Islet precursor cell (in vitro differentiated cells): ENCODE measurements around the gene ZNF12.
"Not testable (repeated sequence)": the region's sequence is repeated elsewhere in the genome, so short reads cannot be mapped to it uniquely, and the experiment has no call there.

Source experiments
- DNase-seq: peaks from one replicate; pipeline ENCODE4 v3.0.0-alpha.2; 2018

The ZNF12 gene

DNA sequence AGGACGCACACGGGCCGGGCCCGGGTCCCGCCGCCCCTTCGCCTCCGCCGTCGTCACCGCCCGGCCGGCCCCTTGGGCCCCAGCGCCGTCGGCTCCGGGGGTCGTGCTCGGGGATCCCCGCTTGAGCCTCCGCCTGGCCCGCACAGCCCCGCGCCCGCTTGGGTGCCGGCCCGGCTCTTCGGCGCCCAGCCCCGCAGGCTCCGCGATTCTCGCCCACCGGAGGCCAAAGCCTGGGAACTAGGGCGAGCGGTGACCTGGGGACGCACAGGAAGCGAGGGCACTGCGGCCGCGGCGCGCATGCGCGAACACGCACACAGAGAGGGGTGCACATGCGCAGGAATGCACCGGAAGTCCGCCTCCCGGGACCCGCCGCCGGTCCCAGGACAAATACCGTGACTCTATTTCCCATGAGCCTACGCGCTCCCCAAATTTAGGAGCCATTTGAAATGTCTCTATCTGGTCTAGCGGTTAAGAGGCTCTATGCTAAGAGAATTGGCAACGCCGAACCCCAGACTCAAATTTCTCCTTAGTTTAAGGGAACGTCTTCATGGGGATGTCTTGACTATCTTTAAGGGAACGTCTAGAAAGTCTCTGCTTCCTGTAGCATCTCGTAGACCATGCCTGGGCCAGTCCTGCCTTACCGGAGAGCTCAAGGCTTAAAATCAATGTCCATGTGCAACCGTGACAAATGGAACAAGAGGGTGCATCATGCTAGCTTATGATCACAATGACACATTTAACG, at the start of gene ZNF12:
TSS of gene ZNF12 (minus strand) at position 282 of the 742 bp plus-strand sequence. CDS start 1,774 bp downstream, outside the sequence.
- DNase-seq, result peak; percentile 97

DNA sequence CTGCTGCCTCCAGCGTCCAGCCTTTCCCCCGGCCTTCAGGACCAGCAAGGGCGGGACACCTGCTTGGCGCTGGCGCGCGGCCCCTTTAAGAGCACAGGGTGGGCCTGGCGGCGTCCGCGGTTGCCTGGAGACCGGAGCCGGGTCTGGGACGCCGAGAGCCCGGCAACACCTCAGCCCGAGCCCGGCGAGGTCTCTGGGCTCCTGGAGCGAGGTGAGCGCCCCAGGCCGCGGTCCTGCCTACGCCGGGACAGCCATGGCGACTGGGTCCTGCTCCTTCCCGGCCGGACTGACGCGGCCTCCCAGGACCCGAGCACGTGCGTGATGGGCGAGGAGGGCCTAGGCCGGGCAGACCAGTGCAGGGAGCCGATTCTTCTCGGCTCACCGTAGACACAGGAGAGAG, 47.2 kb upstream of the ZNF12 start, which contains the start of gene RSPH10B2:
TSS of gene RSPH10B2 (plus strand) at position 140 of the 400 bp plus-strand sequence. CDS start 3,575 bp downstream, outside the sequence.
- not testable (repeated sequence) for DNase-seq

DNA sequence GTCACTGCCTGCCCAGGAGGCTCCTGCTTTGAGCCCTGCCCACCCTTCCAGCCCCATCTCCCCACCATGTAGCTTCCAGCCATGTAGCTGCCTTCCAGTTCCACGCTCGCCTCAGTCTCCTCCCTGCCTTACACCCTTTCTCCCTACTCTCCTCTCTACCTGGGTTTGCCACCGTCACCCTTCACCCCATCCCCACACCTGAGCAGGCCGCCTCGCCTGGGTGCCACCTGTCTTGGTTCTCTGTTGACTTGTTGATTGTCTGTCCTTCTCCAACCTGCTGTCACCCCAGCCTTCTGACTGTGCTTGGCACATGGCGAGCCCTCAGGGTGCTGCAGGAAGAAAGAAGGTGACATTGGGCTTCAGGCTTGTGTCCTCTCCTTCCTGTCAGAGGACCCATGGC, 43.4 kb upstream of the ZNF12 start:
- DNase-seq, result not testable (repeated sequence)

GRCh38 chr7:6749335-6749734, 42.6 kb upstream of the ZNF12 start:
- DNase-seq, result not testable (repeated sequence)

DNA sequence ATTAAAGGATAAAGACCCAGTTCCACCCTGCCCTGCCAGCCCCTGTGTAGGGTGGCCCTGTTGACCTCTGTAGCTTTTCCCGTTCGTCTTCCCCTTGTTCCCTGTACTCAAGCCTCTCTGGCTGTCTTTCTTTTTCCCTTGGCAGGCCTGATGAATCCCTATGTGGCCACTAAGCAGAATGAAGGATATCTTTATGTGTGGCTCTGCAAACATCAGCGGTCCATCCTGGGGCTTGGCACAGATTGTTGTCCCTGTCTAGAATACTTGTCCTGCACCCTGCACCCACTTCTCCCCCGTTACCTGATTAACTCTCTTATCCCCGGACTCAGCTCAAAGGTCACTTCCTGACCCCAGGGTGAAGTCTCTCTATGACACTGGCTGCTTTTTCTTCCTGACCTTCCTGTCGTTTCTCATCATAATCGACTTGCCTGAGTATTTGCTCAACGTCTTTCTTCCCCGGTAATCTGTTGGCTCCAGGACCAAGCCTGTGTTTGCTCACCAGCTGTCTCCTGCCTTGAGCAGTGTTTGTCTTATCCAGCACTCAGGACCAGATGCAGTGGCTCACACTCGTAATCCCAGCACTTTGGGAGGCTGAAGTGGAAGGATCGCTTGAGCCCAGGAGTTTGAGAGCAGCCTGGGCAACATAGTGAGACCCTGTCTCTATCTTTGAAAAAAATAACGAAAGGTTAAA, 37.8 kb upstream of the ZNF12 start:
- not testable (repeated sequence) for DNase-seq

DNA sequence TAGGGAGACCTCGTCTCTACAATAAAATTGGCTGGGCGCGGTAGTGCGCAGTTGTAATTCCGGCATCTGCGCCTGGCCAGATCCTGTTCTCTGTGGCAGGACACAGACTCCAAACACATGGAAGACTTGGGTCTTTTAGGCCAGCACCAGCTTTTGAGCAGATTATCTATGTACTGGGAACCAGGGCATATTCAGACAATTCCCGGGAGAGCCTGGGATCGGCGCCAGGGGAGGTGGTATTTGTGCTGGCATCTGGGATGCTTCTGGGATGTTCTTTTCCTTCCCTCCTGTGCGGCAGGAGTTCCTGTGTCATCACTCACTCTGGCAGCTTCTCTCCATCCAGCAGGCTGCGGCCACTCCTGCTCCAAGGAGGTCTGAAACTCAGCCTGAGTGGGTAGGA, 31.7 kb upstream of the ZNF12 start:
- DNase-seq, result not testable (repeated sequence)

DNA sequence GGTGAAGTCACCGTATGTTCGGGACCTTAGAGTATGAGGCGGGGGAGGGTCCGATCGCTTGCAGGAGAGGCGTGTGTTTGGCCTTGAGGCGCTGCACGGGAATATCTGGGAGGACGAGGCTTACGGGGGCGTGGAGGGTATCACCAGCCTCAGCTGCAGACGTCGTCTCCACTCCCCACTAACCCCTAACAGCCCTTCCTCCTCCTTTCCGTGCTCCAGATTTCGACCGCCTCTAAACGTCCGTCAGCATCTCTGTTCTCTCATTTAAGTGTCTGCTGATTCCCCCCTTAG, 23.5 kb upstream of the ZNF12 start:
- DNase-seq, result no peak

GRCh38 chr7:6729492-6730342, 23.0 kb upstream of the ZNF12 start:
- peak; percentile 95 for DNase-seq

DNA sequence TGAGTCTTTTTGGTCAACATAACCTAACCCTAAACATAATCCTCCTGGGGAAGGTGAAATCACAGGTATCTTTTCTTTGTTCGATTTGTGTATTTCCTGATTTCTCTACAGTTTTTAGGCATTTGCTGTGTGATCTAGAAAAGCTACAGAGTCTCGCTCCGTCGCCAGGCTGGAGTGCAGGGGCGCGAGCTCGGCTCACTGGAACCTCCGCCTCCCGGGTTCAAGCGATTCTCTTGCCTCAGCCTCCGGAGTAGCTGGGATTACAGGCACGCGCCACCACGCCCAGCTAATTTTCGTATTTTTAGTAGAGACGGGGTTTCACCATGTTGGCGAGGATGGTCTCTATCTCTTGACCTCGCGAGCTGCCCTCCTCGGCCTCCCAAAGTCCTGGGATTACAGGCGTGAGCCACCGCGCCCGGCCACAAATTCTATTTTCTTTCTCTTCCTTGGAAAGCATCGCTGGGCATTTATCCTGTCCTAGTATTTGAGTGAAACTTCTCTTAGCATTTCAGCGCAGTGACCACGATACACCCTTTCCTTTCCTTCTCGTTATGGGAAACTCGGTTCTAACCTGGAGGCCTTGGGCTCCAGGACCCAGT, 22.2 kb upstream of the ZNF12 start:
- not testable (repeated sequence) for DNase-seq

- DNase-seq, result no peak
These were observed 20.9 kb upstream of the ZNF12 start for GRCh38 chr7:6727663-6728062.

- DNase-seq, result not testable (repeated sequence)
These were observed 19.6 kb upstream of the ZNF12 start for GRCh38 chr7:6726341-6726740.

DNA sequence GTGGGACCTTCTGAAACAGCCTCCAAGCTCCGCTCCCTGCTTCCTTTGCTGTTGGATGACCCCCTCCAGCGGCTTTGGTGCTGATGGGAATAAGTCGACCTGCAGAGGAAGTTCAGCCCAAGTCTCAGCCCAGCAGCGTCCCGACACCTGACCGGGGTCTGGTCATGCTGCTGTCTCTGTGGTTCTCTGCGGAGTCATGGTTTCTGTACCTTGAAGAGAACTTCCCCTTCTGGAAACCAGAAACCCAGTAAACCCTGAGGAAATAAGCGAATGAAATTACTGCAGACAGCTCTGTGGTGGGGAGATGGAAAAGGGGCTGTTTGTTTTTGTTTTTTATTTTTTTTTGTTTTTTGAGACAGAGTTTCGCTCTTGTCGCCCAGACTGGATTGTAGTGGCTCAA, 18.3 kb upstream of the ZNF12 start:
- no peak for DNase-seq

DNA sequence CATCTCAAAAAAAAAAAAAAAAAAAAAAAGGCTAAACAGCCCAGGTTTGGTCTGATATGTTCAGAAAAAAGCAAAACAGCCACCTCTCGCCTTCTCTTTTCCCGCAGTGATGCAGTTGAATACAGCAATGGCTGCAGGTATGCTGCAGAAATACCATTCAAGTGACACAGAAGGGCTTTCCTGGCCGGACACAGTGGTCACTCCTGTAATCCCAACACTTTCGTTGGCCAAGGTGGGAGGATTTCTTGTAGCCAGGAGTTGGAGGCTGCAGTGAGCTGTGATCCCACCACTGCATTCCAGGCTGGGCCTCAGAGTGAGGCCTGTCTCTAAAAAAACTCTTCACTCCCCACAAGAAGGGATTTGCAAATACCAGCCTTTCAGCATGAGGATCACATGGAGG, 17.6 kb upstream of the ZNF12 start:
- peak; percentile 62 for DNase-seq

DNA sequence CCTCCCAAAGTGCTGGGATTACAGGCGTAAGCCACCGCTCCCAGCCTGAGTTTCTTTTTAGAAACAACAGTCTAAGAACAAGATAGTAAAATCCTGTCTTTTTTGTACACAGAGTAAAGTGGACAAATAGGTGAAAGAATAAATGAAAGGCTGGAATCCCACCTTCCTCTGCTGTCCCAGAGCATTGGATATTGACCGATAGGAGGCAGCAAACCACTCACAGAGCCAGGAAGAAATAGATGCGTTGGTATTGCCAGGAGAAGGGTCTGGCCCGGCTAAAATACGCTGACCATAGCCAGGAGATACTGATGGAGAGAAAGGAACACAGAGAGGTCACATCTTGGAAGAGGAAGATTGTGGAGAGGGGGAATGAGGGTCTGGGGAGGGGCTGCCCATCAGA, 11.4 kb upstream of the ZNF12 start:
- no peak for DNase-seq

- not testable (repeated sequence) for DNase-seq
These were observed 9.2 kb upstream of the ZNF12 start for GRCh38 chr7:6715898-6716297.

GRCh38 chr7:6714360-6714759, 7.6 kb upstream of the ZNF12 start:
- no peak for DNase-seq

DNA sequence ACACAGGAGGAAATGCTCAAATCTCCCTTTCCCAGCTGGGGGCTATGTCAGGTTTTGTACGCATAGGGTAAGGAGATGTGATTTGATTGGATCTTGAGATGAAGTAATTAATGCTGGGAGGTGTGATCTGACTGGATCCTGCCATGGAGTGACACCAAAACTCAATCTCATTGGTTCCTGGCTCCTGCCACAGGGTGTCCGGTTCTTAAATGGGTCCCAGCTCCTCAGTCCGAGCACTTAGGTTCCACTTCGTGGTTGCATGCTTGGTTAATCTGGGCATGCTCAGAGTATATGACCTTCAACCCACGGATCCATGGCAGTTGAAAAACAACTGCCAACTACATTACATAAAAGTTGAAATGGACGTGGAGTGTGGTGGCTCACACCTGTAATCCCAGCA, 3.1 kb upstream of the ZNF12 start:
- DNase-seq, result no peak

DNA sequence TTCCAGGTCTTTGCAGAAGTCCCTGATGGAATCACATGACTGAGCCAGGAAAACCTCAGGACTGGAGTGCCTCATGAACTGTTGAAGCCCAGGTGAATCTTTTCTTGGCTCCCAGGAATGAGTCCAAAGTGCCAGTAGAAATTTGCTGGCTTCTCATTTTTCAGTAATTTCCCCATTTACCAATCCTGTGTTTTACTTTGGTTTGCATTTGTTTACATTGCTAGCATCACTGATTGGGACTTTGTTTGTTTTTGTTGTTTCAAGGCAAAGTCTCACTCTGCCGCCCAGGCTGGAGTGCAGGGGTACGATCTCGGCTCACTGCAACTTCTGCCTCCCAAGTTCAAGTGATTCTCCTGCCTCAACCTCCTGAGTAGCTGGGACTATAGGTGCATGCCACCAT, 1.6 kb upstream of the ZNF12 start:
- DNase-seq, result no peak

- peak; percentile 64 for DNase-seq
These were observed 635 bp downstream of the ZNF12 start for GRCh38 chr7:6705959-6706665.

- DNase-seq, result no peak
These were observed 4.9 kb downstream of the ZNF12 start for GRCh38 chr7:6701860-6702259.

DNA sequence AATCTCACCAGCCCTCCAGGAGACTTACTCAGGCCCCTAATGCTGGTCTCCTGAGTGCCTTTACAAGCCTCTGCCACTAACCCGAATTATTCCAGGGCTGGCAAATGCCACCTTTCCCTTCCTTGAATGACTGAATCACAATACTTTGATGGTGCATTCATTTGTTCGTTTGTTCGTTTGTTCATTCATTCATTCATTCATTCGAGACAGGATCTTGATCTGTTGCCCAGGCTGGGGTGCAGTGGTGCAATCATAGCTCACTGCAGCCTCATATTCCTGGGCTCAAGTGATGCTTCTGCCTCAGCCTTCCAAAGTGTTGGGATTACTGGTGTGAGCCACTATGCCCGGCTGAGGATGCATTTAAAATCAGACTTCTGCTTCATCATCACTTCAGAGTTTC, 6.0 kb downstream of the ZNF12 start:
- DNase-seq, result no peak

DNA sequence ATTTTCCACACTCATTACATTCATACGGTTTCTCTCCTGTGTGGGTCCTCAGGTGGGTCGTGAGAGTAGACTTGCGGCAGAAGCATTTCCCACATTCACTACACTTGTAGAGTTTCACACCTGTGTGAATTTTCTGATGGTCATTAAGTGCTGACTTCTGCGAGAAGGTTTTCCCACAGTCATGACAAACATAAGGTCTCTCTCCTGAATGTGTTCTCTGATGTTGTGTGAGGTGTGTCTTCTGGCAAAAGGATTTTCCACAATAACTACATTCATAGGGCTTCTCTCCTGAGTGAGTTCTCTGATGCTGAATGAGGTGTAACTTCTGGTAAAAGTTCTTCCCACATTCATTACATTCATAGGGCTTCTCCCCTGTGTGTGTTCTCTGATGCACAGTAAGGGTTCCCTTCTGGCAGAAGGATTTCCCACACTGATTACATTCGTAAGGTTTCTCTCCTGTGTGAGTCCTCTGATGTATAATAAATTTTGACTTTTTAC, 15.1 kb downstream of the ZNF12 start:
- no peak for DNase-seq
